HFF-Myc (cell line): Measurements from ENCODE around the gene JAK3.

Experiments
- DNase-seq: peaks from one replicate; pipeline ENCODE4 v3.0.0-alpha.2; 2011; ENCODE audit warnings: low read depth; ENCODE audit errors: extremely low read depth
- H3K4me3 ChIP-seq: replicated peaks from 2 replicates; pipeline ENCODE4 v1.5.1; 2011; ENCODE audit warnings: low read depth, mild to moderate bottlenecking, control low read depth, low read length
- CTCF ChIP-seq: IDR thresholded peaks from 2 replicates; pipeline ENCODE4 v1.5.1; 2012; ENCODE audit warnings: mild to moderate bottlenecking, low read depth, low read length, control low read depth; ENCODE audit errors: missing control alignments

JAK3 gene

GRCh38 chr19:17831419-17831888 is 16.3 kb downstream of the JAK3 start:
- DNase-seq, result no peak
- TF ChIP-seq CTCF, result no peak
- H3K4me3 ChIP-seq, result no peak overlapping the region

- TF ChIP-seq CTCF, result no peak
- DNase-seq, result no peak
- H3K4me3 ChIP-seq, result peak overlapping the region; percentile 30
Measured at GRCh38 chr19:17830567-17831418, 17.0 kb downstream of the JAK3 start.

DNA sequence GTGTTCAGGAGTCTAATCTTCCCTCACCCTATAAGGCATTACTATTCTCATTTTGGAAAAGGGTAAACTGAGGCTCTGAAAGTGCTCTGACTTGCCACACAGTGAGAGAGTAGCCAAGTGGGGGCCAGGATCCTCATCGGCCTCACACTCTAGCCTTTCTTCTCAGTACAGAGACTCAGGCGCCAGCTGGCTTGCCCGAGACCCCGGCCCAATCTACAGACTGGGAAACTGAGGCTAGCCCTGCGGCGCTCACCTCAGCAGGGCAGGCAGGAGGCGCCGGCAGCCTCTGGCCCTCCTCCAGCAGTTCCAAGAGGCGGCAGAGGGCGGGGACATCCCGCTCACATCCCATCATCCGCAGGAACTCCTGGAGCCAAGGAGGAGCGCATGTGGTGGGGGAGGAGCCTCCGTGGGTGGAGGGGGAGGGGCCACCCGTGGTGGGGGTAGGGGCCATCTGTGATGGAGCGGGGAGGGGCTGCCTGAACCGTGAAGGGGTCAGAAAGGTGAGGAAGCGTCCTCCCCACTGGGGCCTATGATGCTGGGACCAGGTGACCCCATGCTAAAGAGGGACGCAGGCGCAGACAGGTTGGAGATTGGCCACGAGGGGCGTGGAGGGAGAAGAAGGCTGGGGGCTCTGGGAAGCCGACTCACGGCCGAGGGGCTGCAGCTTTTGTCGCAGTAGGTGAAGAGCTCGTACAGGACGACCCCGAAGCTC is 17.8 kb downstream of the JAK3 start:
- no peak for DNase-seq
- TF ChIP-seq CTCF, result no peak
- H3K4me3 ChIP-seq, result peak overlapping the region; percentile 30

DNA sequence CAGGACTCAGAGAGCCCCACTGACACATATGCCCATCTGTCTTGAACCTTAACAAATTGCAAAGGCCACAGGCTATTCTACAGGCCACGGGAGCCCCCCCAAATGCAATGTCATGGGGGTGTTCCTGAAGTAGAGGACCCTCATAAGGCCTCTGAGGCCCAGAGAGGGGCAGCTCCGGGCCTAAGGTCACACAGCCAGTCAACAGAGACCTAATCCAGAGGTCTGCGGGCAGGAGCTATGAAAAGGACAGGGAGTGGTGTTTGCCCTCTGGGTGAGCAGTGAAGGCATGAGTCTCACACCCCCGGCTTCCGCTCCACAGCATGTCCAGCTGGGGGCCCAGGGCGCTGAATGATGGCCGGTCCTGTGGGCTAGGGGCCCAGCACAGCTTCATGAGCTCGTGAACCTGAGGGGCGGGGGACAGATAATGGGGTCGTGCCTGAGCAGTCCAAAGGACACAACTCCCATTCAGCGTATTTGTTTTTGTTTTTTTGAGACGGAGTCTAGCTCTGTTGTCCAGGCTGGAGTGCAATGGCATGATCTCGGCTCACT is 21.2 kb downstream of the JAK3 start:
- no peak for TF ChIP-seq CTCF
- DNase-seq, result no peak

DNA sequence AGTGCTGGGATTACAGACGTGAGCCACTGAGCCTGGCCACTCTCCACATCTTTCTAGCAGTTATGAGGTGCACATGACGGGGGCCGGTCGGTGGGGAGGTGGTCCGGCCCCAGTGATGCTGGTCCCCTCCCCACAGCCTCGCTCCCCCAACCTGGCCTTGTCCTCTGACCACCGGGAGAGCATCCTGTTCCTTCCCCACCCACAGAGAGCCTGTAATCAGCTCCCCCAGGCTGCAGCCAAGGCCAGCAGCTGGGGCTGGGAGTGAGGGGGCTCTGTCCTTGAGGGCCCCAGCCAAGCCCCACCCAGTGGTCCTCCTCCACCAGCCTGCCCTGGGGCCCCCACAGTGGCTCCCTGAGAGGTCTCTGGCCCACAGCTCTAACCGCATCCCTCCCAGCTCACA is 23.4 kb downstream of the JAK3 start:
- no peak overlapping the region for H3K4me3 ChIP-seq
- no peak for TF ChIP-seq CTCF
- DNase-seq, result no peak

More for the DNA sequence above, 21.2 kb downstream of the JAK3 start:
- H3K4me3 ChIP-seq, result no peak overlapping the region

DNA sequence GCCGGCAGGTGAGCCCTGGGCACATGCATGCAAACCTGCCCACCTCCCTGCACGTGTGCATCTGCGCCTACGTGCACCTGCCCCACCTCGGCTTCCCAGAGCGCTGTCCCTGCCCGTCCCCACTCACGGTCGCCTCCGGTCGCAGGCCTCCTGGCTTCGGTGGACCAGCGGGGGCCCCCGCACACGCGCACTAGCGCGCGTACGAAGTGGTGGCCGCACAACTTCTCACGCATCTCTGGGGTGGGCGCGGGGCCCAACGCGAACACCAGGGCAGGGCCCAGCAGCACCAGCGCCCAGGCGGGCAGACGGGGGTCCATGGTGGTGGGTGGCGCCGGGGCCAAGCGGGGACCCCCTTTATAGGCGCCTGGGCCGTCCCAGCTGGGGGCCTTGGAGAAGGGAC is 26.6 kb downstream of the JAK3 start, which contains the start of gene INSL3:
Gene INSL3, minus strand, starts transcription at position 330 of the 400 bp plus-strand sequence. Its CDS starts 13 bp downstream, at position 317.
- no peak within 1 kb of the TSS for H3K4me3 ChIP-seq
- no peak for DNase-seq
- no peak for TF ChIP-seq CTCF
